Transverse colon (tissue), 3 donors: ENCODE measurements around the gene NRARP.
A peak's percentile ranks its signal among the peaks of the same experiment; 100 is the strongest.

Source experiments
- EP300 ChIP-seq: sonication (generic); formaldehyde crosslinking; IDR thresholded peaks from one replicate; pipeline ENCODE4 v1.6.1; 2017; ENCODE audit warnings: antibody characterized with exemption, low read depth
- TF ChIP-seq, protein P1 (sequence below), 5 experiments: fragments of 200-600 bp in 3 of 5; fragments of 450-650 bp in 2 of 5; sonication (generic) in 3 of 5; IDR thresholded peaks; 1 replicate in 2 of 5; 2 replicates in 3 of 5; pipeline ENCODE4 v1.5.1; 2016 to 2017; ENCODE audit warnings: antibody characterized with exemption in 5 of 5, inconsistent platforms in 3 of 5, mild to moderate bottlenecking in 2 of 5, moderate library complexity in 1 of 5

- TF ChIP-seq, protein P1, sequence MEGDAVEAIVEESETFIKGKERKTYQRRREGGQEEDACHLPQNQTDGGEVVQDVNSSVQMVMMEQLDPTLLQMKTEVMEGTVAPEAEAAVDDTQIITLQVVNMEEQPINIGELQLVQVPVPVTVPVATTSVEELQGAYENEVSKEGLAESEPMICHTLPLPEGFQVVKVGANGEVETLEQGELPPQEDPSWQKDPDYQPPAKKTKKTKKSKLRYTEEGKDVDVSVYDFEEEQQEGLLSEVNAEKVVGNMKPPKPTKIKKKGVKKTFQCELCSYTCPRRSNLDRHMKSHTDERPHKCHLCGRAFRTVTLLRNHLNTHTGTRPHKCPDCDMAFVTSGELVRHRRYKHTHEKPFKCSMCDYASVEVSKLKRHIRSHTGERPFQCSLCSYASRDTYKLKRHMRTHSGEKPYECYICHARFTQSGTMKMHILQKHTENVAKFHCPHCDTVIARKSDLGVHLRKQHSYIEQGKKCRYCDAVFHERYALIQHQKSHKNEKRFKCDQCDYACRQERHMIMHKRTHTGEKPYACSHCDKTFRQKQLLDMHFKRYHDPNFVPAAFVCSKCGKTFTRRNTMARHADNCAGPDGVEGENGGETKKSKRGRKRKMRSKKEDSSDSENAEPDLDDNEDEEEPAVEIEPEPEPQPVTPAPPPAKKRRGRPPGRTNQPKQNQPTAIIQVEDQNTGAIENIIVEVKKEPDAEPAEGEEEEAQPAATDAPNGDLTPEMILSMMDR (IDR thresholded peaks at IDR 0.05) = peak; percentile 43 to 83 (median 51)
- no peak for TF ChIP-seq EP300
These were observed 15.1 kb downstream of the NRARP start for GRCh38 chr9:137286975-137287383.
